ENCODE data around the gene DNAJC24.

- TF ChIP-seq POLR2A (IDR thresholded peaks at IDR 0.05) (no peak), CTCF (IDR thresholded peaks at IDR 0.05) (no peak)
Observed at GRCh38 chr11:31445621-31446020, 76.0 kb downstream of the DNAJC24 start.

Measured in upper lobe of left lung (tissue), 4 donors.